Right renal cortex interstitium (tissue), 3 donors: Measurements from ENCODE around the gene PLXNA3. TPM values are rescaled to one million over a fixed set of nuclear protein-coding genes. Genes with fewer than 3 reads are reported as not detected.
"Not testable (repeated sequence)": the region's sequence is repeated elsewhere in the genome, so short reads cannot be mapped to it uniquely, and the experiment has no call there.

Experiments
- DNase-seq, 3 donors: peaks; one replicate each; pipeline ENCODE4 v3.0.0-alpha.2; 2013; ENCODE audit warnings: low read depth in 3 of 3, low spot score in 2 of 3
- polyA plus RNA-seq, 3 donors: library from polyadenylated mRNA; unstranded; fragments of 120-200 nt; gene quantifications; one replicate each; pipeline ENCODE4 v1.2.1, GENCODE V29; 2013; ENCODE audit not compliant: insufficient read length in 3 of 3

Gene PLXNA3
- polyA plus RNA-seq, 3 donors = 33.5 to 40.7 (median 38.1) TPM

DNA sequence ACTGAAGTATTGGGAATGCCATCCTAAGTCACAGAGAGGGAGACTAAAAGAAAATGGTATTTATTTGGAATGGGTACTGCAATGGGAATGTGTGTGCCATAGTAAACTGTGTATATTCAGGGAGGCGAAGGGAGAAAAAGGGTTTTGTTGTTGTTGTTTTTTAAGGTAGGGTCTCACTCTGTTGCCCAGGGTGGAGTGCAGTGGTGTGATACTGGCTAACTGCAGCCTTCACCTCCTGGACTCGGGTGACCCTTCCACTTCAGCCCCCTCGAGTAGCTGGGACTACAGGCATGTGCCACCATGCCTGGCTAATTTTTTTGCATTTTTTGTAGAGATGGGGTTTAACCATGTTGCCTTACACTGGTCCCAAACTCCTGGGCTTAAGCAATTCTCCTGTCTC, 36.6 kb downstream of the PLXNA3 start:
- DNase-seq = no peak

DNA sequence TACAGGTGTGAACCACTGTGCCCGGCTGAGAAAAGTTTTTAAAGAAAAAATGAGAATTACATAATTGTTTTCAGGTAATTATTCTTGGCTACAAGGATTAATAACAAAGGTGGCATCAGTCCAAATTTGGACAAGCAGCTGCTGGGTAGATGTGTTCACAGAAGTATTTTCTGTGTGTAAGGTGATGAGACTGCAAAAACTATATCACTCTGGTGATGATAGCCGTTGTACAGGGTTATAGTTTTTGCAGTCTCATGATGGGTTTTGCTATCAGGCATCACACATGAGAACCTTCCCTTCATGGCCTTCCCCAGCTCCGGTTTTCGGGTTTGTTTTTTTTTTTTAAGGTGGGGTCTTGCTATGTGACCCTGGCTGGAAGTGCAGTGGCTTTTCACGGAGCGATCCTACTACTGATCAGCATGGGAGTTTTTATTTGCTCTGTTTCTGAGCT, 37.4 kb downstream of the PLXNA3 start:
- DNase-seq = no peak

DNA sequence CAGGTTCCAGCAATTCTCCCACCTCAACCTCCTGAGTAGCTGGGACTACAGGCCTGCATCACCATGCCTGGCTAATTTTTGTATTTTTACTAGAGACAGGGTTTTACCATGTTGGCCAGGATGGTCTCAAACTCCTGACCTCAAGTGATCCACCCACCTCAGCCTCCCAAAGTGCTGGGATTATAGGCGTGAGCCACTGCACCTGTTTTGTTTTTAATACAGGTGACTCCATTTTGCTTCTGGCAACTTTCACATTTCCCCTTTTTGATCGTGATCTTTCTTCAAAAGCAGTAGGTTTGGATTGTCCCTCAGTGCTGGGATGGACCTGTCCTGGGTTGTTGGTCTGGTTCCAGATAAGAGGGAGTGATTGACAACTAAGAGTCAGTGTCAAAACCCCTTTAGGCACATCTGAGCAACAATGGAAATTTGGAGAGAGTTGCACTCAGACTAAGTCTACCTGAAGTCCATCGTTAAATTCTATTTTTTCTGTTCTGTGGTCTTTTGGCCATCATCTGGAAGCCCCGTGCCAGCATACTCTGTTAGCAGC, 38.6 kb downstream of the PLXNA3 start:
- DNase-seq = not testable (repeated sequence)

DNA sequence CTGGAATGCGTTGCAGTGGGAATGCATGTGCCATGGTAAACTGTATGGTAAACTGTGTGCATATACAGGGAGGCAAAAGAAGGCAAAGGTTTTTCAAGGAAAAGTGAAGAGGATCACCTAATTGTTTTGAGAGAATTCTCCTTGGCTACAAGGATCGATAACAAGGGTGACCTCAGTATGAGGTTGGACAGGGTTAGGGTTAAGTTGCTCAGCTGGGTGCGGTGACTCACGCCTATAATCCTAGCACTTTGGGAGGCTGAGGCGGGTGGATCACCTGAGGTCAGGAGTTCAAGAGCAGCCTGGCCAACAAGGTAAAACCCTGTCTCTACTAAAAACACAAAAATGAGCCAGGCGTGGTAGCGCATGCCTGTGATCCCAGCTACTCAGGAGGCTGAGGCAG, 43.3 kb downstream of the PLXNA3 start:
- not testable (repeated sequence) for DNase-seq

DNA sequence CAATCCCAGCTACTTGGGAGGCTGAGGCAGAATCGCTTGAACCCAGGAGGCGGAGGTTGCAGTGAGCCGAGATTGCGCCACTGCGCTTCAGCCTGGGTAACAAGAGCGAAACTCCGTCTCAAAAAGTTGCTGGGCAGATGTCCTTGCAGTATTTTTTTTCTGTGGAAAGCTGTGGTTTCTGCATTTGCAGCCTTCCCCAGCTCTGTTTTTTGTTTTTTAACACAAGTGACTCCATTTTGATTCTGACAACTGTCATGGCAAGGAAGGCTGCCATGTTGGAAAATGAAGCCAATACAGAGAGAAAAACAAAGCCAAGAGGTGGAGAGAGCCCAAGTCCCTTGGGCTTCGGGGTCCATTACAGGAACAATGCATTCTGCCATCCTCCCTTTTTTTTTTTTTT, 44.0 kb downstream of the PLXNA3 start:
- DNase-seq = no peak

DNA sequence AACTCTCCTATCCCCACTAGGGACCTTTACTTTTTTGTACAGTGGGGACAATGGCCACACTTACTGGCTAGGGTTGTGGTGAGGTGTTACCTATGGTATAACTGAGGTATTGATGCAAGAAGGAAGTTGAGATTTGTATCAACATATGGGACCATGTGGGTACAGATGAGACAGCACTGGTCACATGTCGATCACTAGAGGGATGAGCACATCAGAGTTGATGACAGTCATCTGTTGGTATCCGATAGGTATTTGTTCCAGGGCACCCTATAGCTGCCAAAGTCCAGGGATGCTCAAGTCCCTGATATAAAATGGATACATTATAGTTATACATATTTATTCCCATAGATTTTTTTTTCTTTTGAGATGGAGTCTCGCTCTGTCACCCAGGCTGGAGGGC, 44.9 kb downstream of the PLXNA3 start:
- DNase-seq = no peak

DNA sequence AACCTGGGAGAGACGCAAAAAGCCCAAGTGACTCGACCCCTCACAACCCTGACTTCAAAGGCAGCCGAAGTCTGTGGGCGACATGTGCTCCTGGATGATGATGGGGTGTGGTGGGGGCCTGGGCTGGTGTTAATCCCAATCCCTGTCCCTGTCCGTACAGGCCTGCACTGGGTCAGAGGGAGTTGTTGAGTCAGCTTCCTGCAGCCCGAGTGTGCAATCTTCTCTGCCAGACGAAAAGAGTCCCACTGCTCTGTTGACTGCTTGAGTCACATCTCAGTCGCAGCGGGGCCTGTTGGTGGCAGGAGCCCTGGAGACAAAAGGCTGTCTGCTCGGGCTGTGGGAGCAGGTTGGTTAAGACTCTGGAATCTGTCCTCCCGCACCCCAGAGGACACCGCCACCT, 47.7 kb downstream of the PLXNA3 start:
- DNase-seq = no peak

DNA sequence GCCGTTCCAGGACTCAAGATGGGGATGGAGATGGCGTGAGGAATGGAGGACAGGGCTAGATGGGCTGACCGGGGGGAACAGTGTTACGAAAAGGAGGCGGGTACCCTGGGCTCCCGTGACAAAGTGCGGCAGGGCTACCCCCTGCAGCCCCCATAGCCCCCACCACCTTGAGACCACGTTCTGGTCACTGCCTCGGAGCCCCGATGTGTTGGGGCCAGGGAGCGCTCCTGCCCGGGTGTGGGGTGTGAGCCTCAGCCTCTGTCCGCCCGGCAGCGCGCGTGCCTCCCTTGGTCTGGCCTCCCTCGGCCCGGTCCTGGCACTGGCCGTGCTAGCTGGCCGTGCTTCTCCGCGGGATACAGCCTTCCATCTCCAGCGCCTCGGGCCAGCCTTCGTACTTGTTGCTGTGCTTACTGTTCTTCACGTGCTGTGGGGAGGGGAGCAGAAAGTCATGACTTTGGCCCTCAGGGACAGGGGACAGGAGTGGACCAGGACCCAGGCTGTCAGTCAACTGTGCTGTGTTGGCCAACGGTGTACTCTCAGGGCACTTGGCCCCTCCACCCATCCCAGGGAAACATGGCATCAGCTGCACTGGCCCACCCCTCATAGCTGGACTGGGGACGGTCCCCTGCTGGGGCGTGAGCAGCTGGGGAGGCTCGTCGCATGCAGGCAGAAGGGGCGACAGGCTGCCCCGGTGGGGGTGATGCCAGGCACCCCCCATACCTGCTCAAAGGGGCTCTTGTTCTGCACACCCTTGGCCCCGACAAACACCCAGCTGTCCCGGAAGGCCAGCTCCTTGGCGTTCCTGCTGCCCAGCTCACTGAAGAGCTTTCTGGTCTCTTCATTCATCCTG, 48.6 kb downstream of the PLXNA3 start:
- DNase-seq = no peak

DNA sequence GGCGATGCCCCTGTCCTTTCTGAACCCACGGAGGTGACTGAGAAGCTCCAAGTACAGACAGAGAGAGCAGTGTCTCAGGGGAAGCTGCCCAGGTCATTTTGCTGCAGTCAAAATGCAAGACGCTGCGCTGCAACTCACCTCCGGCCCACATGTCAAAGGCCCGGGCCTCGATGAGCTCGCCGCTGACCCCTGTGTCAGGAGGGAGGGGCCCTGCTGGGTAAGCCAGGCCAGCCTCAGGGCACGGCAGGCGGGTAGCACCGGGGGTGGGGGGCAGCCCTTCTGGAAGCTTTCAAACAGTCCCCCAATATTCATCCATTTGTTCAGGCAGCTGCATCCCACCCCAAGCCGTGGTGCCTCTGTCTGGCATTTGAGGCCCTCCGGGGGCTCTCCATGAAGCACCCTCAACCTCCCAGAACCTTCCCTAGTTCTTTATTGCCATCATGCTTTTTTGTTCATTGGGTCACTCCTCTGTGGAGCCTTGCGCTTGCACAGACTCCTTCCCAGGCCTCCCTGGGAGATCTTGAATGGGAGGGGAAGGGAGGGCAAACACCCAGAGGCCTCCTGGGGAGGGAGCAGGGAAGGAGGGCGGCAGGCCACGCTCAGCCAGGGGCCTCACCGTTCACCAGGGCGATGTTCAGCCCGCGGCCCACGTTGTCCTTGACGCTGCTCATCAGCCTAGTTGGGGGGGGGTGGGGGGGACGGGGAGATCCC, 49.7 kb downstream of the PLXNA3 start:
- DNase-seq = no peak

DNA sequence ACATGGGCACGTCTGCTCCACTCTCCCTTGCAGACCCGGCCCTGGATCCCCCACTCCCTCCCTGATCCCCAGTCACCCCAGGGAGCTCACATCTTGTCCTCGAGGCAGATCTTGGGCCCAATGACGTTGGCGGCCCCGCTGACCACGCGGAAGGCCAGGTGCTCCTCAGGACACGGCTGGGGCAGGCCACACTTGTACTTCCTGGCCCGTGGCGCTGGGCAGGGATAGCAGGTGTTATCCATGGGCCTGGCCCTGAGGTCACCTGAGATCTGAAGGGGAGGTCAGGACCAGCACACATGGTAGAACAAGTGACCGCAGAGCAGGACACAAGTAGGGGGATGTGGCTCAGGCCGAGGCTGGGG, 50.3 kb downstream of the PLXNA3 start:
- DNase-seq = no peak

DNA sequence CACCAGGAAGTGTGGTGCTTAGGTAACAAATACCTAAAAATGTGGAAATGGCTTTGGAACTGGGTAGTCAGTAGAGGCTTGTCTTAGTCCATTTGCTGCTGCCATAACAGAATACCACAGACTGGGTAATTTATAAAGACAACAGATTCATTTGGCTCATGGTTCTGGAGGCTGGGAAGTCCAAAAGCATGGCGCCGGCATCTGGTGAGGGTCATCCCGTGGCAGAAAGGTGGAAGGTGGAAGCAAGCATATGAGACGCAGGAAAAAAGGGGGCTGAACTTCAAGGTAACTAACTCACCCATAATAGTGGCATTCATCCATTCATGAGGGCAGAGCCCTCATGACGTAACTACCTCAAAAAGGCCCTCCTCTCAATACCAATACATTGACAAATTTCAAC, 51.4 kb downstream of the PLXNA3 start:
- DNase-seq = no peak

DNA sequence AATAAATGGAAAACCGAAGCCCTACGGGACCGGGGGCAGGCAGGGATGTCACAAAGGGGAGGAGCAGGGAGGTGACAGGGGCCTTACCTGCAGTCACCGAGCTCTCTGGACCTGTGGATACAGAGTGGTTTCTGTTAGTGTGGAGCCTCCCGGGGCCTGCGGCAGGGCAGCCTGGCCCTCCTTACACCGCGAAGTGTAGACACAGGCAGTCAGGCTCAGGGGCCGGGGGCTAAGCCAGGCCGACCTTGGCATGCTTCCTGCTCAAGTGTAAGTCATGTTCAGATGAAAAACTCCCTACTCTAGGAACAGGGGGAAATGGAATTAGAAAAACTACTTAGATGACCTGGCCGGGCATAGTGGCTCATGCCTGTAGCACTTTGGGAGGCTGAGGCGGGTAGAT, 53.7 kb downstream of the PLXNA3 start:
- no peak for DNase-seq

DNA sequence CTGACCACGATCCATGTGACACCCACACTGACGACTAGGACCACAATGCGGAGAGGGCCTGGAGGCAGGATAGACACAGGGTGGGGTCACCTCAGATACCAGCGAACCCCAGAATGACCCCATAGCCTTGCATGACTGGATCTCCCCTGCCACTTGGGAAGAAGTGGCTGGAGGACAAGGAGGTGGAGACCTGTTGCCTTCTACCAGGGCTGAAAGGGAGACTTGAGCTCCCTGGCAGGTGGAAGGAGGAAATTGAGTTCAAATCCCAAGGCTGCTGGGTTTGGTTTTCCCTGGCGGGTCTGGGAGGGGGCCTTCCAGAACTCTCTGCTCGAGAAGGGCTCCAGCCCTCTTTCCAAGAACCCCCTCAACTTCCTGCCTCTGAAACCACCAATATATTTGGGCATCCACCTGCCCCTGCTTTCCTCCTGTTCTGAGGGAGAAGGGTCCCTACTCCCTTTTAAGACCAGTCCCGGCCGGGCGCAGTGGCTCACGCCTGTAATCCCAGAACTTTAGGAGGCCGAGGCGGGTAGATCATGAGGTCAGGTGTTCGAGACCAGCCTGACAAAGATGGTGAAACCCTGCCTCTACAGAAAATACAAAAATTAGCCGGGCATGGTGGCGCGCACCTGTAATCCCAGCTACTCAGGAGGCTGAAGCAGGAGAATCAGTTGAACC, 54.9 kb downstream of the PLXNA3 start:
- DNase-seq = no peak

DNA sequence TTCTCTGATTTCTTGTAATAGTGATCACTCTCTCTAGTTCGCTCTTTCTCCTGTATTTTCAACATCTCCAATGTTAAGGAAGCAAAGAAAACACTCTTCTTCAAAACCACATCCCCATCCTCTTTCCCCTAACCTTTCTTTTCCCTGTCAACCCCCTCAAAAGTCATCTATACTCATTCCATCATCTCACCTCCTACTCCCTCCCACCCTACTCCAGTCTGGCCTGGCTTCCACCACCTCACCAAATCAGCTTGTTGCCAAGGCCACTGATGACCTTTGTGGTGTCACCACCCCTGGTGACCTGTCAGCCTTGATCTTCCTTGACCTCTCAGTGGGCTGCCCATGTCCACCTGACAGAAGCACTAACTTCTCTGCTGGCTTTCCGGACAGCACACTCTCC, 55.6 kb downstream of the PLXNA3 start:
- DNase-seq = no peak

DNA sequence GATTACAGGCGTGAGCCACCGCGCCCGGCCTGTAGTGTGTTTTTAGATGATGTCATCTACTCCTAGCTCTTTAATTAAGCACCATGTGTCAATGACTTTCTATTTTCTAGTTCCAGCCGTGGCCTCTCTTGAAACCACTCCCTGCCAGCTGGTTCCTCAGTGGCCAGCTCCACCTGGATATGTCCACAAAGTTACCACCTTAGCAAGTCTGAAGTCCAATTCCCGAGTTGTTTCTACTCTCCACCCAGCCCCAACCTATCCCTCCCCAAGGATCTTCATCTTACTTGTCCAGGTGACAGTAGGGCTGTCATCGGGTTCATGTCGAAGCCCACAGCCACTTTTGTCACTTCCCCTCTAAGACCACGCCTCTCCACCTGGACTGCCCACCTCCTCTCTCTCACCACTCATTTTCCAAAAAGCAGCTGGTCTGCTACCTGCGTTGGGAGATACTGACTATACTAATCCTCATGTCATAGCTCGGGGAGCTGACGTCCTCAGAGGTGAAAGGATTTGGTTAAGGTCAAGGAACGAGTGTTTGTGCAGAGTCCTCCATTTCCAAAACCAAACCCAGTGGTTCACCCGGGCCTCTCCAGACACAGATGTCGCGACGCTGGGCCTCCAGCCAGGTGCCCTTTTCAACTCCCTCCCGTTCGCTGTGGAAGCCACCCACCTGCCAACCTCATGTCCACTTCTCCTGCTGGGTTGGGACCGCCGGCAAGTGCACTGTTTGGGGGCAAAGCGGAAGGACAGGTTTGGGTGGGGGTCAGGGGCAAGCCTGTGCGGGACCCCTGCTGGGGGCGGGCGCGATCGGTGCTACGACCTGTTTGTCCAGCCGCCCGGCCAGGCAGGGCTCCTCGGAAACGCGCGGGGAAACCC, 57.2 kb downstream of the PLXNA3 start:
- no peak for DNase-seq

DNA sequence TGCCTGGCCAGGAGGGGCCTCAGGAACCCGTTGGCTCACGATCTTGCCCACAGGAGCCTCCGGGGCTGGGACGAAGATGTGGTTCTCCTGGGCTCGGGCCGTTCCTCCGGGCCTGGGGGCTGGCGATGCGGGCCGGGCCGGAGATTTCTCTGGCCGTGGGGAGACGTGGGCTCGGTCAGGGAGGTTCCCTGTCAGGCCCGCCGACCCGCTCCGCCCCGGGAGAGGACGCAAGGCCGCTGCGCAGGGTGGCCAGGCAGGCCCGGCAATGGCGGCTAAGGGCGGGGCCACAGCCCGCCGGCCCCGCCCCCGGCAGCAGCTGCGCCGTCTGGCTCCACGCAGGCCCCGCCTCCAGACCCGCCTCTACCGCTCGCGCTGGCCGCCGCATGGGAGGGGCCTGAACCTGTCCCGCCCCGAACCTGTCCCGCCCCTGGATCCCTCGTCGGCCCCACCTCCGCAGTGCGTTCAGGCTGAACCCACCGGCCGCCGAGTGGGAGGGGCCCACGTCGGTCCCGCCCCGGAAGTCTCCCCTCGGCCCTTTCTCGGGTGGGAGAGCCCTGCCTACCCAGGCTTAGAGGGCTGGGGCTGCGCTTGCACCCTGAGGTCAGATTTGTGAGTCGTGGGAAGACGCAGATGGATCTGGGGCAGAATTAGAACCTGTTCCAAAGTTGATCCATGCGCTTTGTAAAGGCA, 58.0 kb downstream of the PLXNA3 start, which contains the start of gene FAM3A:
Gene FAM3A (minus strand): TSS at position 267 of the 690 bp plus-strand sequence. CDS start 460 bp downstream, outside the sequence.
- DNase-seq = peak; percentile 36 to 73 (median 68)

DNA sequence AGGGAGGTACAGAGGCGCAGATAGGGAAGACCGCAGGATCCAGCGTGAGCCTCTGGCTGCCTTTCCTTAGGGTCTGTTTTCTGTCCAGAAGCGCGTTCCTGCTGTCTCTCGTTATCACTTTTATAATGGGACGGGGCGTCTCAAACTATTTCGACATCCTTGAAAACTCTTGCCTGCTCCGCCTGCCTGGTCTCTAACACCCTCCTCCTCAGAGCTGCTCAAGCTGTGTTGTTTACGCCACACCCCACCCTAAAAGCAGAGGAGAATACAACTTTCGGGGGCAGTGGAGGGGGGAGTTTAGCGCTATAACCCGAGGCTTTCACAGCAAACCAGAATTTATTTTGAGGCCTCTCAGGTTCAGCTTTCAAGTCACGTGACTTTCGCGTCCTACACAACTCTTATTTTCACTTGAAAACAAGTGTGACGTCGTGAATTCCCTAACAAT, 58.6 kb downstream of the PLXNA3 start:
- peak in 2 of 3 donors; percentile 56 to 62 for DNase-seq

DNA sequence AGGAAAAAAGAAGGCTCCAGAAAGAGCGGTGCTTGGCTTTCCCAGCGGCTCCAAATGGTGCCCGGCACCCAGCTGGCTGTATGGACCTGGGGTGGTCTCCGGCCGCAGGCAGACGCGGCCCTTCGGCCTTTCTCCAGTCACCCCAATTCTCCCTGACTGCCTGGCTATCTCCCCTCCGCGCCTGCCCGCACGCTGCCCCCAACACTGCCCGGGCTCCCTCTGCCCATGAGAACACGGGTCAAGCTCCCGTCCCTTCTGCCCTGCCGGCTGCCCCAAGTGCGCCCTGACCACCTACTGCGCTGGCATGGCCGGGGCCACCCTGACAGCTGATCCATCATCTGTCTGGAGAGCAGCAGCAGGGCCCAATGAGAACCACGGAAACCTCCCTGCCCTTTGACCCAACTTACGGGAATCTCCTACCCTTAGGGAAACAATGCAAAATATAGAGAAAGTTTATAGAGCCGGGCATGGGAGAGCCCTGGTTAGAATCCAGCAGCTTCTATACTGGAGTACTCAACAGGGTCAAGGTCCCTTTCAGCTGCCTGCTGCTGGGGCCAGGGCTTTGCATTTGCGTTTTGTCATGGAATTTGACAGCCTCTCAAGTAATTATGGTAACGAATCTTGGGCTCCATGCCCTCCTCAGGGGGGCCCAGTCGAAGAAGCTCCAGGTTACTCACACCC, 59.2 kb downstream of the PLXNA3 start:
- no peak for DNase-seq

DNA sequence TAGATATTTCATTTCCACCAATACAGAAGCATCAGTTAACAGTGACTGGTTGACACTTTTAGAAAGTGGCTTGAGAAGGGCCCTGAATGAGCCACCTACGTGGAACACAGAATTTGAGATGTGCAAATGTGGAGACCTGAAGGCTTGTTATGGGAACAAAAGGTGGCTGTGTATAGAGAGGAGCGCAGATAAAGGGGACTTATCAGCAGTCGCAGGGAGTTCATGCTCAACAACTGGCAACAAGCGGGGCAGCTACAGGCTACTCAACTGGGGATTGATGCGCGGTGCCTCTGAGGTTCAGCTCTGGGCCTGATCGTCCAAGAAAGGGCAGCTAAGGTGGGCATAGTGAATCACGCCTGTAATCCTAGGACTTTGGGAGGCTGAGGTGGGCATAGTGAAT, 61.3 kb downstream of the PLXNA3 start:
- no peak for DNase-seq
